ENCODE measurements around the gene PTP4A2.

Gene PTP4A2

DNA sequence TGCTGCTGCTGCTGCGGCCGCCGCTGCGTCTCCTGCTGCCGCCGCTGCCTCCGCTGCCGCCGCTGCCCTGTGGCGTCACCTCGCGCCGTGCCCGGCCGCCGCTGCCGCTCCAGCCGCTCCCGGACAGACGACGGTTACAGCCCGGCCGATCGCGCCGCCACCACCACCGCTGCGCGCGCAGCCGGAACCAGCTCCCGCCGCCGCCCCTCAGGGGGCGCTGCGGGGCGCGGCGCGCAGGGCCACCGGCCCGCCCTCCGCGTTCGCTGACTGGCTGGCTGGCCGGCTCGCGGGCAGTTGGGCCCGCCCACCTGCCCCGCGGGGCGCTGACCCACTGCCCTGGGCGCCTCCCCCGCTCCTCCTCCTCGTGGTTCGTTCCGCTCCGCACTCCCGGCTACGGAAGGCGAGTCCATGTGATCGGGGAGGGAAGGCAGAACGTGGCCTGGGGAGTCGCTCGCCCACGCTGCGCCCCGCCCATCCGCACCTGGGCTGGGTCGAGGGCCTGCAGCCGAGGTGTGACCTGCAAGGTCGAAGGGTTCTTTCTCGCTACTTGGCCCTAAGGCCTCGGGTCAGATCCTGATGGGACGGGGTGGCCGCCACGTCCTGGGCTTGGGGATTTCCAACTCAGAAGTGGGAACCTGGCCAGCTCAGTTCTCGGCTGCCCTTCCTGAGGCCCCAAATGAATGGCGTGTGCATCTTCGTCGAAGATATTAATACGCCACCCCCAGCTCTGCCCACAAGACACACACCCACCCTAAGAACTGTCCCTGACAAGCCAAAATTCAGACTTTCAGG lies at the start of gene PTP4A2:
PTP4A2 (minus strand) TSS at position 185 of the 792 bp plus-strand sequence. CDS start 19,303 bp downstream, outside the sequence.
- DNase-seq: peak; percentile 54 to 96

DNA sequence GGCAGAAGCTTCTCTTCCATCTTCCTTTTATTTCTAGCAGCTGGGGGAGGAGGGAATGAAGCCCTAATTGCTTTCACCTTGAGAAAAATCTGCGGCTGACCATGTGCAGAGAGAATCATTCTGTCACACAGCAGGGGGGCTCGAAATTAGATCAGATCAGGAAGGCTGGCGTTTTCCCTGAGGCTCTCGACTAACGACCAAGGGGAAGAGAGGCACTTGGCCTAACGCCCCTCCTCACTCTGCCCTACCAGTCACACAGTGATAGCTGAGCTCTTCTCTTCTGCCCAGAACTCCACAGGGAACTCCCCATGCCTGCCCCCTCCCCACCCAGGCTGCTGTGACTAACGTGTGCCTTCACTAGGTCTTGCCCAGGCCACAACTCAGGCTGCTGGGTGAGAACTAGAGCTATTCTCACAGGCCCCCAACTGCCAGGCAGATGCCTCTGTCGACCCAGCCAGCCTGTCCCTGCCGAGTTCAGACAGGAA lies 49.0 kb upstream of the PTP4A2 start:
- DNase-seq: peak in 1 of 2 experiments; percentile 24

DNA sequence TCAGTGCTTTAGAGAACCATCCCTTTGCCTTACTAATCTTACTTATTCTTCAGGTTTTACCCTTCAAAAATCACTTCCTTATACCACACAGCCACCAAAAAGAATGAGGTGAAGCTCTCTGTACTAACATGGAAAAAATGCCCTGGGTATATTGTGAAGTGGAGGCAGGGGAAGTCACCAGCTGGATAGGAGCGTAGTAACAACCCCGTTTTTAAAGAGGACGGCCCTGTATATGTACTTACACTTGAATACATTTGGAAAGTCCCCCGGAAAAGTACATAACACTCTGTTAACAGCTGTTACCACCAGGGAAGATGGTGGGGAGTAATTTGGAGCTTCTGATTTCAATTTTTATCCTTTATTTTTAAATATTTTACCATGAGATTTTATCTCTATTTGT lies 47.3 kb upstream of the PTP4A2 start:
- no peak for DNase-seq

DNA sequence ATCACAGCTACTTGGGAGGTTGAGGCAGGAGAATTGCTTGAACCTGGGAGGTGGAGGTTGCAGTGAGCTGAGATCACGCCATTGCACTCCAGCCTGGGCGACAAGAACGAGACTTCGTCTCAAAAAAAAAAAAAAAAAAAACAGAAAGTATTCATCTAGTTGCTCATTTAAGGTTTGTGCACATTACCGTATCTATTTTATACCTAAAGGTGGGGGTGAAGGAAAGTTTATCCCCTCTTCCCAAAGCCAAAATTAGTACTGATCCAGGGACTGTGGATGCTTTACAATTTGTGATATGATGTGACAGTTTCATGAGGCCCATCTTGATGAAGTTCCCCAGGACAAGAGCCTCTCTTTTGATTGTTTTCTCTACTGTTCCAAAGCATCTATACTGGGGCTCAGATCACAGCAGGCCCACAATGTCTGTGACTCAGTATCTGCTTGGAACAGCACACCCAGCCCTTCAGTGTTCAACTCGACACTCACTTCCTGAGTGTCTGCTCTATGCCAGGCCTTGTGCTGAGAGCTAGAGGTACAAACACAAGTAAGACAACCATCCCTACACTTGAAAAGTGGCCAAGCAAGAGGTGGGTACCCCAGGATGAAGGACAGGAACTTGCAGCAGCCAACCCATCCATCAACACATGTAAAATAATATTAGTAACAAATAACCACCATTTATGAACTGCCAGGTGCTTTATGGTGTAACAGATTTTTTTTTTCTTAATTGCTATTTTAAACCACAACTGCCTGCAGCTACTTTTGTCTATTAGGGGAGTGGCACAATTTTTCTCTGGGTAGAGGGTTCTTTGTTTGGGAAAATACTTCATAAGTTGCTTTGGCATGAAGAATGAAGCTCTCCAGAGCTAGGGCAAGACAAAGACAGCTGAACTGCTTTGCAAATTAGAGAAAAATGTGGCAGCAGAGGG lies 46.5 kb upstream of the PTP4A2 start:
- no peak for DNase-seq

DNA sequence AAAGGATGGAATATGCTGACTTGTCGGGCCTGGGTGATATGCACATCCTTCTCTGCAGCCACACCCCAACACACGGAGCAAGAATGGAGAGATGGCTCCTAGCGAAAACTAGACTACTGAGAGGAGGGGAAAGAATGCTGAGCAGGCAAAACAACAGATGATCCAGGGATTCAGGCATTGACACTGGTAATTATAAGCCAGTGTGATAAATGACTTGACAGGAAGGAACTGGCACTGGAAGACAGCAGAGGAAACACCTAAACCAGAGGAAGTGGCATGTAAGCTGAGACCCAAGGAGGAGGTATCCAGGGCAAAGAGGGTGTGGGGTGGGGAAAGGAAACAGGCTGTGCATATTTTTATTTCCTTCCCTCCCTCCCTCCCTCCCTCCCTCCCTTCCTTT lies 43.8 kb upstream of the PTP4A2 start:
- DNase-seq: peak in 1 of 2 experiments; percentile 31

DNA sequence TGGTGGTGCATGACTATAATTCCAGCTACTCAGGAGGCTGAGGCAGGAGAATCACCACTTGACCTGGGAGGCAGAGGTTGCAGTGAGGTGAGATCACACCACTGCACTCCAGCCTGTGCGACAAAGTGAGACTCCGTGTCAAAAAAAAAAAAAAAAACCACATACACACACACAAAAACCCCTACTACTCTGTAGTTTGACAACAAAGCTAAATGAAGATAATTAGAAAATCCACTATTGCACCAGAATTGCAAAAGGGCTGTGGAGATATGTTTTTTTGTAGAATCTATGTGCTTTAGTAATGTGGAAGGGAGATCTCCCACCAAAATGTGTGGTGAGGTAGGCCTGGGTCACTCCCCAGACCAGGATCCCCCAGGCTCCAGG lies 43.3 kb upstream of the PTP4A2 start:
- DNase-seq: no peak

DNA sequence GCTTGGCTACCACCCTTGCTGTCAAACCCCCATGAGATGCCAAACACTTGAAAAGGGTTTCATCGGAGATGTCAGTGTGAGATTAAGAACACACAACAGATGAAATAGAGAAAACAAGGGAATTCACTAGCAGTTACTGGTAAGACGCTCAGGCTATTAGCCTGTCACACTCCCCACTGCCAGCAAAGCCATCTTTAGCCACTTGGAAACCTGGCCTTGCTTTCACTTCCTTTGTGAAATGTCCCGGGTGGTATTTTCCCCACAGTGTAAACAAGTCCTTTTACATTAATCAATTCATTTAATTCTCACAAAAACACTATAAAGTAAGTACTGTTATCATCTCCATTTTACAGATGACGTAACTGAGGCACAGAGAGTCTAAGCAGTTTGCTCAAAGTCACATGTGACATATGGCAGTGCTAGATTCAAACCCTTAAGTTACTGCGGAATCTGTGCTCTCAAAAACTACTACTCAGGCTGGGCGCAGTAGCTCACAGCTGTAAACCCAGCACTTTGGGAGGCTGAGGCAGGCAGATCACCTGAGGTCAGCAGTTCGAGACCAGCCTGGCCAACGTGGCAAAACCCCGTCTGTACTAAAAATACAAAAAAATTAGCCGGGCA lies 42.8 kb upstream of the PTP4A2 start:
- DNase-seq: no peak

DNA sequence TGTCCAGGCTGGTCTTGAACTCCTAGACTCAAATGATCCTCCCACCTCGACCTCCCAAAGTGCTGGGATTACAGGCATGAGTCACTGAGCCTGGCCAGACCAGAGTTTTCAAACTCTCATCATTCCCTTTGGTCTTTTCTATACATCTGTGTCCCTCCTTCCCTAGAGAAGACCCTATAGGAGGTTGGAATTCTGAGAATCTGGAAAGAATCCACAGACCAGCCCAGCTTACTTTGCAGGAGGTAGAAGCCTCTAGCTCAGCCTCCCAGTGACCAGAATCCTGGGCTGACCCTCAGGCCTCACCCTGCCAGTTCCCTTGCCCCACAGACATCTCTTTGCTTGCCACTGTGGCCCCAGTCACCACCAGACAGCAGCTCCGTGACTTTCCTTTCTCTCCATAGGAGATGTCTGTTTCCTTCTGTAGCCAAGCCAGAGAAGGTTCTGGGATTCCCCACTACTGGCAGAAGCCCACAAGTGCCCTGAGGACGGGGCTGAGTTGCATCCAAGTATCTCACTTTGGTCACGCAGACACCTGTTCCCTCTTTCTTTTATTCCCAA lies 40.8 kb upstream of the PTP4A2 start:
- DNase-seq: no peak

DNA sequence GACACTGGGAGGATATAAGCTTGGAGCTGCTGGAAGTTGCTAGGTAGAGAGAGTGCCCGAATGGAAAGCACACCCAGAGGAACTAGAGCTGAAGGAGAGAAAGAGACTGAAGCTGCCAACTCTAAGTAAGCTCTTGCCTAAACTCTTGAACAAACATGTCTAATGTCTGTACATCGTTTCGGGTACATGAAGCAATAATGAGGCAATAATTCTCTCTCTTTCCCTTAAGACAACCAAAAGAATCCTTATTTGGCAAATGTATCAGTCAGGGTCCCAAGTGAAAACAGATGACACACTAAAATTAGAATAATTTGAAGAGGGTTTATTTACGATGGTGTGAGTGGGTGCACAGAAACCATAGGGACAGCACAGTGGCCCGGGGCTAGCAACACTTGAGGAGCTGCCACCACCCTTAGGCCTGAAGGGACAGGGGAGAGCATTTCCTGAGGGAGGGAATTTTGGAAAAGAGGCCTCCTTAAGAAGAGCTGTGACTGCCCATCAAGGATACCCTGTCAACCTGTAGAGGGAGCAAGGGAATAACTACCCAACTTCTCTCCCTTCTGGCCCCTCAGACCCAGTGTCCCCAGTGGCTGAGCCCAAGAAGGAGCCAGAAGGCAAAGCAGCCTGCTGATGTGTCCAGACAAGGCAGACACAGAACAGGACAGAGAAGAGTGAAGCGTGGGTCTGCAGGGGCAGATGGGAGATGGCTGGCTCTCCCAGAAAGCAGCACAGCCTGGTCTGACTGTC lies 39.4 kb upstream of the PTP4A2 start:
- DNase-seq: peak in 1 of 2 experiments; percentile 22

DNA sequence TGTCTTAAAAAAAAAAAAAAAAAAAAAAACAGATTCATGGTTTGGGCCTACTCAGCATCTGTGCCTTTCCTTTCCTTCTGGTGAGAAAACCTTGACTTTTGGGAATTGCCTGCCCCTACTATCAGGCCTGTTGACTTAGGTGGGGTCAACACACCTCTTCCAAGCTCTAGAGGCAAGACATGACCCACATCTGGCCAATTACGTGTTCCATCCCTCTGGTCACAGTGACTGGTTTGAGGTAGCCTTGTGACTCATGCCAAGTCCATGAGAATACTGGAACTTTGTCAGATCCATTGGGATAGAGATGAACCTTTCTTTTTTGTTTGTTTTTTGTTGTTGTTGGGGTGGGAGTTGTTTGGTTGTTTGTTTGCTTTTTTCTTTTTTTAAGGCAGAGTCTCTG lies 38.2 kb upstream of the PTP4A2 start:
- no peak for DNase-seq

DNA sequence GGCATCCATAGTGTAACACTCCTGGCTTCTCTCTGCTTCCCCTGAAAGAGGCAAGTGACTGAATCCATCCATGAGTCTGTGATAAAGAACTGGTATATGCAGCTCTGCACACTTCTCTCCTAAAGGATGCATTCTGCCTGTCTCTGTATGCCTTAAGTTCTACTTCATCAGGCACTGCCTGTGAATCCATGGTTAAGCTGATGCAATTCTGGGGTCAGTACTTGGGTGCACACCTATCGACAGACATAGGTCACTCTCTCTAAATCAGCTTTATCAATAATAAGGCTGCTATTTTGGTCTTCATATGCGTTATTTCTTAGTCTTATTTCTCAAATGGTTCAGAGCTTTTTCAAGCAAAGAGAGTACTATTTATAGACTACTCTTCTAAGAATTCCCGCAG lies 32.7 kb upstream of the PTP4A2 start:
- no peak for DNase-seq

DNA sequence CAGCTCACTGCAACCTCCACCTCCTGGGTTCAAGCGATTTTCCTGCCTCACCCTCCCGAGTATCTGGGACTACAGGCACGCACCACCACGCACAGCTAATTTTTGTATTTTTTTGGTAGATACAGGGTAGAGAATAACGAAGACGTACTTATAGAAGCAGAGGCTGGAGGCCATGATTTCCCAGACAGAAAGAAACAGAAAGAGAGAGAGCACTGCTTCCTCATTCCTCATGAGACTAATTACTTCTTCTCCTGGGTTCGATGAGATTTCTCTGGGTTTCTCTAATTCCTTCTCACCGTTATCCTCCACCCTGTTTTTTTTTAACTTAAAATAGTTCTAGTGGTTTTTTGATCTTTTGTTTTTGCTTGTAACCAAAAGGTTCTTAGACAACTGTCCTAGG lies 23.4 kb upstream of the PTP4A2 start:
- no peak for DNase-seq

DNA sequence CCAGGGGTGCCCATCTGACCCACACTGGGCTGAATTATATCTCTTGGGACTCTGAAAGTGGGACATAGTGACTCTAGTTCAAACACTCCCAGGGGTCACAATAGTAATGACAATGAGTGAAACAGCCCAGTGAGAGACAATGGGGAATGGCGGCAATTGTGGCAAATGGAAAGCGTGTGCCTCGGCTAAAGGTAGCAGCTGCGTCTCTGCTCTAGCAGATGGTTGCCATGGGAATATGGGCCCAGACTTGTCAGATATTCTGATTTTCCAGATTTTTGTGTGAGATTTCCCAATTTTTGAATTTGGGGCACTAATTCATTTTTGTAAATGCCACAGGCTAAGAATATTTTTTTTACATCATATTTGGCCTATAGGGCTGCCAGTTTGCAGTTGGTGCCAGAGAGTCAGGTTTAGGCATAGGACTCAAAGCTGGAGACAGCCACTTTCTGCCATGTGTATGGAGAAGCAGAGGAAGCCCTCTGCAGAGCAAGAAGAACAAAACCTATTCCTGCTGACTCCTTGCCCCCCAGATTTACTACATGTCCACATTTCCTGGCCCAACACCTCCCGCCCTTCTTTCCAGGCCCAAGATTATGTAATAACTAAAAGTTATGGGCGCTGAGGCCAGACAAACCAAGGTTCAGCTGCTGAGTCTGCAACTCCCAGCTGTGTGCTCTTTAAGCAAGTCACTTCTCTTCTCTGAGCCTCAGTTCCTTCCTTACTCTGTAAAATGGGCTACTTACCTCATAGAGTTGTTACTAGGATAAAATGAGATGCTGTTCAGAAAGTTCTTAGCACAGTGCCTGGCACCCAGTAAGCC lies 21.6 kb upstream of the PTP4A2 start:
- no peak for DNase-seq

DNA sequence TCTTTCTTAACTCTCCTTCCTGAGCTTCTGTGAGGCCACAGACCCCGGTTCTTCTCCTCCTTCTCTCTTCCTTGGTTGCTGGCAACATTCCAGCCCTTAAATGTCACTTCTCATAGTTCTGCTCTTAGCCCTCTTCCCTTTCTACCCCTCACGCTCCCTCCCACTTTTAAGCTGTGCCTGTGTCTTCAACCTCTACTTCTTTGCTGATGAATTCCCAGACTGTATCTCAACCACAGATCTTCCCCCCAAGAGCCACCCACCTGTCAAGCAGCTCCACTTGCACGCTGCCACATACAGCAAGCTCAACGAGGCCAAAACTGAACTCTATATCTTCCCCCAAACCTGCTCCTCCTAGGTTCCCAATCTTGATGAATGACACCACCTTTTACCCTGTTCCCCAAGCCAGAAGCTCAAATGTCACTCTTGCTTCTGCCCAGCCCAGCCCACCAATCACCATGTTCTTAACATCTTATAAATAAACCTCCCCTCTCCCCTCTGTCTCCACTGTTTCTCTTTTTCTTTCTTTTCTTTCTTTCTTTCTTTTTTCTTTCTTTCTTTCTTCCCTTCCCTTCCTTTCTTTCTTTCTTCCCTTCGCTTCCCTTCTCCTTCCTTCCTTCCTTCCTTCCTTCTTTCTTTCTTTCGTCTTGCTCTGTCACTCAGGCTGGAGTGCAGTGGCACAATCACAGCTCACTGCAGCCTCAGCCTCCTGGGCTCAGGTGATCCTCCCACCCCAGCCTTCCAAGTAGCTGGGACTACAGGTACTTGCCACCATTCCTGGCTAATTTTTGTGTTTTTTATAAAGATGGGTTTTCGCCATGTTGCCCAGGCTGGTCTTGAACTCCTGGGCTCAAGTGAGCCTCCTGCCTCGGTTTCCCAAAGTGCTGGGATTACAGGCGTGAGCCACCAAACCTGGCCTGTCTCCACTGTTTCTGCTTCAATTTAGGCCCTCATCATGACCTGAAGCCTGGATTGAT lies 19.8 kb upstream of the PTP4A2 start:
- DNase-seq: no peak

DNA sequence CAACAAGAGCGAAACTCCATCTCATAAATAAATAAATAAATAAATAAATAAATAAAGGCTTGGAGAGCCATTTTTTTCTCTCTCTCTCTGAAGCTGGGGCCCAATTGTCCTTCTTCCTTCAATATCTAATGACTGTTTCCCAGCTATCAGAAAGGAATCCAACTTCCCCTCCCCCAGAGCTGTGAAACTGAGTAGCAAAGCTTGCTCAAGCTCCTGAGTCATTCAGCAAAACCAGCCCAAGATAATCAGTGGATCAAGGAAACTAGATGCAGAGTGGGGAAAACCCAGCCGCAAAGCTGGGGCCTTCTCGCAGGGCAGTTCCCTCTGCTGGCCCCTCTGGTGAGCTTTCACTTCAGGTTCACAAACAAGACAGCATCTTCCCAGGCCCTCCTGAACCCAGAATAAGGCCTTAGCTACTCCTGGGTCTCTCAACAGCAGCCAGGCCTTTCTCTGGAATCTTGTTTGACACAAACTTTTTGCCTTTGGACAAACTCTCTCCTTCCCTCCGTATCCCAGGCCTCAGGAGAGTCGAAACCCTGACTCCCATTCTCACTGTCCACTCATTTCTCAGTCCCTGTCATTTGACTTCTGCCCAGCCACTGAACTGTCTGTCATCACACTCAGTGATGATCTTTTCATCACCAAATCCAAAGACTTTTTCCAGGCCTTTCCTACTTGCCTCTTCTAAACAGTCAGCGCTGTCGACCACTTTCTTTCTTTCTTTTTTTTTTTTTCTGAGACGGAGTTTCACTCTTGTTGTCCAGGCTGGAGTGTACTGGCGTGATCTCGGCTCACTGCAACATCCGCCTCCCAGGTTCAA lies 18.0 kb upstream of the PTP4A2 start:
- no peak for DNase-seq

DNA sequence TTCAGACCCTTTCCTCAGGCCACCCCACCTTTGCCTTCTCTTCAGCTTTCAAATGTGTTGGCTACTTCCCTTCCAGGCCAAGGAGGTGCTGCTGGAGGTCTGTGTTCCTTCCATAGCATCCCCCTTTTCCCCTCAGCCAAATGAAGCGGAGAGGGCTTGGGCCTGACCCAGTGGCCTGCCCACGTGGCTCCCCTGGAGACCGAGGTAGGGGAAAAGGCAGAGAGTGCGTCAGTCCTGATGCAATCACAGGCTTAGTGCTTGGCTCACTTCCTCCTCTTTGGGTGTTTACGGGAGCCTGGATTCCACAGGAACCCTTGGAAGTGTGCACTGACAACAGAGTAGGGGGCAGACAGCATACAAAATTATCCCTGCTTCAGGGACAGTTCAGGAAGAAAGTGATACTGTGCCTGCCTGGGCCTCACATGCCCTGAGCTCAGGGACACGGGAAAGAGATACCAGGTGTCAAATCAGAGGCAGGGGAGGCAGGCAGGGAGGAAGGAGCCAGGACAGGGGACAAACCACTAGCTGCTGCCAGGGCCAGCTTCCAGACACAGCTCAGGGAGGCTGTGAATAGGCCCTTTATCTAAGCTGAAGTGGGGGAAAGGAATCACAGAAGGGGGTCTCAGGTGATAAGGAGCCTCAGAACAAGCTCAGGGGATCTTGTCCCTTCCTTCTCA lies 16.6 kb upstream of the PTP4A2 start:
- DNase-seq: no peak

DNA sequence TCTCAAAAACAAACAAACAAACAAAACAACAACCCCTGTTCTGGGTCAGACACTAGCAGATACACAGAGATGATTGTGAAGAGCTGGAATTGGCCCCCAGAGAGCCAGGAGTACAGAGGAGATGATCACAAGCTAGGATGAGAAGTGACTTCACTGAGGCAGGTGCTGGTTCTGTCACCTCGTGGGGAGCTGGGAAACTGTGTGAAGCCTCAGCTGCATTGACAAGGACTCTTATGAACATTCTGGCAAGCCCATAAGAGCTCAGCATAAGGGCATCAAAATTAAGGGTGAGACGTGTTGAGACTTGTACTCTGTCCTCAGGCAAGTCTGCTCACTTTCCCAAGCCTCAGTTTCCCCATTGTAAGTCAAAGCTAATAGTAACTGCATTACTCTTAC lies 14.7 kb upstream of the PTP4A2 start:
- DNase-seq: no peak

DNA sequence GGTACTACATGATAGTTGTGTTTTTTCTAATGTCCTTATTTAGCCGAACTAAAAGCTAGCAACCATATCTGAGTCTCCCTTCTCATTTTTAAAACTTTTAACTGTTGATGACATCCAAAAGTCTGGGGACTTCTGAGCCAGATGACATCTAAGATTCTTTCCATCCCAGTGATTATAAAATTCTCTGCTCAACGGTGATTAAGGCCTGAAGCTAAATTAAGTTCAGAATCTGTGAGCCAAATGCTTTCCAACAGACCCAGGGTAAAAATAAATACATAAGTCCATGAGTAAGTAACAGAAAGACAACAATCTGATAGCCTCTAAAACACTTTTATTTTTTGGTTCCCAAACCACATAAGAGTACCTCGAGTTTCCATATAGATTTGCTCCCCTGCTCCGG lies 13.1 kb upstream of the PTP4A2 start:
- no peak for DNase-seq

DNA sequence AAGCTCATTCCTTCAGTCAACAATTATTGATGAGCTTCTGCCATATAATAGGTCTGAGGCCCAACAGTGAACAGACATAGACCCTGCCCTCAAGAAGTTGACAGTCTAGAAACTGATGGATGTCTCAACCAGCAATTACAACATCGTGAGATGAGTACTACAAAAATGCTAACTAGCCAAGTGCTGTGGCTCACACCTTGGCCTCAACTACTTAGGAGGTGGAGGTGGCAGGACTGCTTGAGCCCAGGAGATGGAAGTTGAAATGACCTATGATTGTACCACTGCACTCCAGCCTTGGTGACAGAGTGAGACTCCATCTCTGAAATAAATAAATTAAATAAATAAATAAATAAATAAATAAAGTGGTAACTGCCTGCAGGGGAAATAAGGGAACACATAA lies 11.7 kb upstream of the PTP4A2 start:
- DNase-seq: no peak
